CD14-positive monocyte (primary cell): ENCODE measurements around the gene HMGN2. TPM values are rescaled to one million over a fixed set of nuclear protein-coding genes. Genes with fewer than 3 reads are reported as not detected.

Source experiments
- DNase-seq, 3 donors: peaks; one replicate each; pipeline ENCODE4 v3.0.0-alpha.2; 2011 to 2022
- H2AFZ ChIP-seq: 2 replicates; pipeline ENCODE4 v1.6.0; 2012; ENCODE audit warnings: mild to moderate bottlenecking, low read depth, low read length, inconsistent platforms; ENCODE audit not compliant: insufficient read depth, poor library complexity, severe bottlenecking
- H3K27ac ChIP-seq, 2 donors: 1 replicate in 1 of 2; 2 replicates in 1 of 2; pipeline ENCODE4 v1.5.1; 2012 to 2013; ENCODE audit warnings: low read length in 2 of 2, control low read depth in 1 of 2, inconsistent platforms in 1 of 2, low read depth in 1 of 2, mild to moderate bottlenecking in 1 of 2
- H3K27me3 ChIP-seq, 2 donors: one replicate each; pipeline versions ENCODE4 v1.6.0 to v1.6.1; 2011 to 2013; ENCODE audit warnings: low read length in 2 of 2; ENCODE audit not compliant: control insufficient read depth in 2 of 2, insufficient read depth in 2 of 2
- H3K36me3 ChIP-seq, 2 donors: replicated peaks in 1 of 2; 1 replicate in 1 of 2; 2 replicates in 1 of 2; pipeline versions ENCODE4 v1.5.1 to v1.6.1; 2012 to 2013; ENCODE audit warnings: low read length in 2 of 2, control low read depth in 1 of 2, inconsistent platforms in 1 of 2, mild to moderate bottlenecking in 1 of 2; ENCODE audit not compliant: insufficient read depth in 2 of 2, control insufficient read depth in 1 of 2
- H3K4me1 ChIP-seq, 2 donors: 1 replicate in 1 of 2; 2 replicates in 1 of 2; pipeline versions ENCODE4 v1.5.1 to v1.6.1; 2012 to 2013; ENCODE audit warnings: low read length in 2 of 2, control low read depth in 1 of 2, inconsistent platforms in 1 of 2, mild to moderate bottlenecking in 1 of 2, moderate library complexity in 1 of 2; ENCODE audit not compliant: insufficient read depth in 2 of 2, control insufficient read depth in 1 of 2
- H3K4me2 ChIP-seq: replicated peaks from 2 replicates; pipeline ENCODE3; 2012; ENCODE audit warnings: low read length, moderate library complexity, mild to moderate bottlenecking; ENCODE audit not compliant: poor library complexity, severe bottlenecking; ENCODE audit errors: extremely low read depth
- H3K4me3 ChIP-seq, 3 experiments: fragments of 200-600 bp in 1 of 3; sonication (generic) in 1 of 3; replicated peaks in 1 of 3; 1 replicate in 2 of 3; 2 replicates in 1 of 3; pipeline ENCODE4 v1.5.1; 2011 to 2013; ENCODE audit warnings: low read length in 3 of 3, mild to moderate bottlenecking in 3 of 3, control low read depth in 2 of 3, low read depth in 2 of 3, inconsistent platforms in 1 of 3, moderate library complexity in 1 of 3
- H3K79me2 ChIP-seq: 2 replicates; pipeline ENCODE4 v1.6.0; 2012; ENCODE audit warnings: mild to moderate bottlenecking, control low read depth, inconsistent platforms, low read length, moderate library complexity; ENCODE audit not compliant: insufficient read depth
- H3K9ac ChIP-seq: 2 replicates; pipeline ENCODE4 v1.6.0; 2017; ENCODE audit warnings: low read length, mild to moderate bottlenecking; ENCODE audit not compliant: insufficient read depth, poor library complexity, severe bottlenecking
- H3K9me3 ChIP-seq, 2 donors: replicated peaks in 1 of 2; 1 replicate in 1 of 2; 2 replicates in 1 of 2; pipeline versions ENCODE4 v1.5.1 to v1.6.1; 2012 to 2013; ENCODE audit warnings: low read length in 2 of 2, control low read depth in 1 of 2; ENCODE audit not compliant: control insufficient read depth in 1 of 2, insufficient read depth in 1 of 2
- H4K20me1 ChIP-seq: 2 replicates; pipeline ENCODE4 v1.6.0; 2012; ENCODE audit warnings: mild to moderate bottlenecking, low read length, control low read depth, moderate library complexity; ENCODE audit not compliant: insufficient read depth
- H3K27ac Mint-ChIP-seq, 7 donors: one replicate each; pipeline ENCODE4 v1.8.0; 2020; ENCODE audit warnings: mild to moderate bottlenecking in 7 of 7, mixed read lengths in 7 of 7, moderate library complexity in 6 of 7, inconsistent platforms in 2 of 7
- H3K27me3 Mint-ChIP-seq, 3 donors: one replicate each; pipeline ENCODE4 v1.8.0; 2021 to 2022; ENCODE audit warnings: low read depth in 3 of 3, mild to moderate bottlenecking in 3 of 3, mixed read lengths in 3 of 3, moderate library complexity in 3 of 3, inconsistent platforms in 1 of 3
- H3K36me3 Mint-ChIP-seq, 2 donors: one replicate each; pipeline ENCODE4 v1.8.0; 2020; ENCODE audit warnings: mixed read lengths in 2 of 2, inconsistent platforms in 1 of 2, mild to moderate bottlenecking in 1 of 2
- H3K4me1 Mint-ChIP-seq: one replicate; pipeline ENCODE4 v1.8.0; 2020; ENCODE audit warnings: mild to moderate bottlenecking, mixed read lengths
- H3K4me3 Mint-ChIP-seq, 2 donors: one replicate each; pipeline ENCODE4 v1.8.0; 2020; ENCODE audit warnings: mild to moderate bottlenecking in 2 of 2, mixed read lengths in 2 of 2, moderate library complexity in 1 of 2
- H3K9me3 Mint-ChIP-seq, 7 donors: one replicate each; pipeline ENCODE4 v1.8.0; 2020 to 2022; ENCODE audit warnings: mixed read lengths in 7 of 7, mild to moderate bottlenecking in 6 of 7, moderate library complexity in 6 of 7, inconsistent platforms in 2 of 7
- WGBS: methylation state at CpG from one replicate; pipeline ENCODE4 v1.1.5; 2013; ENCODE audit warnings: missing lambda C conversion rate; ENCODE audit not compliant: insufficient coverage; 5-methylcytosine and 5-hydroxymethylcytosine counted together
- intact Hi-C, 2 donors: fragments of 100-400 bp; cut with micrococcal nuclease; formaldehyde crosslinking; loops; one replicate each; pipeline versions ENCODE4 v1.15.0 to v1.15.1; 2023
- polyA plus RNA-seq, 3 donors: library from polyadenylated mRNA; depleted of rRNA in 1 of 3; unstranded in 2 of 3; stranded (reverse) in 1 of 3; fragments of 300-500 nt in 2 of 3; fragments of >200 nt in 1 of 3; fragmentation: Illumina TruSeq in 2 of 3; gene quantifications; 1 replicate in 2 of 3; 2 replicates in 1 of 3; pipeline ENCODE4 v1.2.3, GENCODE V29; 2012 to 2021
- TF ChIP-seq, protein P1 (sequence below): fragments of 200-600 bp; IDR thresholded peaks from one replicate; pipeline ENCODE4 v1.8.0; 2022; ENCODE audit warnings: antibody characterized with exemption, mild to moderate bottlenecking

HMGN2 gene
- polyA plus RNA-seq, 3 donors = 400 to 575 (median 555) TPM

GRCh38 chr1:26524181-26524580, 51.9 kb downstream of the HMGN2 start:
- Histone ChIP-seq H3K4me1 (peaks cover 7 to 10% of the 10 kb centered on the region in 2 donors), H3K27ac (no peak overlapping the region), H3K36me3 (no peaks in the 10 kb centered on the region), H3K9me3 (no peaks in the 10 kb centered on the region), H3K4me3 (no peak overlapping the region), H3K27me3 (no peaks in the 10 kb centered on the region), H4K20me1 (no peaks in the 10 kb centered on the region), H3K79me2 (no peaks in the 10 kb centered on the region), H3K9ac (no peak overlapping the region), H3K4me2 (no peak overlapping the region), H2AFZ (no peak overlapping the region)
- Mint-ChIP-seq H3K9me3 (peaks cover 0 to 2% (median 0%) of the 10 kb centered on the region in 7 donors), H3K27ac (no peak overlapping the region), H3K36me3 (no peaks in the 10 kb centered on the region), H3K27me3 (peaks cover 6 to 21% (median 19%) of the 10 kb centered on the region in 3 donors), H3K4me3 (no peak overlapping the region), H3K4me1 (peaks cover 15% of the 10 kb centered on the region)
- intact Hi-C loops = no loop called here
- 89% methylated on average over 4 of the region's 4 CpGs for WGBS
- no peak for DNase-seq
- TF ChIP-seq, protein P1, sequence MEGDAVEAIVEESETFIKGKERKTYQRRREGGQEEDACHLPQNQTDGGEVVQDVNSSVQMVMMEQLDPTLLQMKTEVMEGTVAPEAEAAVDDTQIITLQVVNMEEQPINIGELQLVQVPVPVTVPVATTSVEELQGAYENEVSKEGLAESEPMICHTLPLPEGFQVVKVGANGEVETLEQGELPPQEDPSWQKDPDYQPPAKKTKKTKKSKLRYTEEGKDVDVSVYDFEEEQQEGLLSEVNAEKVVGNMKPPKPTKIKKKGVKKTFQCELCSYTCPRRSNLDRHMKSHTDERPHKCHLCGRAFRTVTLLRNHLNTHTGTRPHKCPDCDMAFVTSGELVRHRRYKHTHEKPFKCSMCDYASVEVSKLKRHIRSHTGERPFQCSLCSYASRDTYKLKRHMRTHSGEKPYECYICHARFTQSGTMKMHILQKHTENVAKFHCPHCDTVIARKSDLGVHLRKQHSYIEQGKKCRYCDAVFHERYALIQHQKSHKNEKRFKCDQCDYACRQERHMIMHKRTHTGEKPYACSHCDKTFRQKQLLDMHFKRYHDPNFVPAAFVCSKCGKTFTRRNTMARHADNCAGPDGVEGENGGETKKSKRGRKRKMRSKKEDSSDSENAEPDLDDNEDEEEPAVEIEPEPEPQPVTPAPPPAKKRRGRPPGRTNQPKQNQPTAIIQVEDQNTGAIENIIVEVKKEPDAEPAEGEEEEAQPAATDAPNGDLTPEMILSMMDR = no peak

Other genes with a start within 250 kb of the HMGN2 start
- 10 to 100 TPM in 2 of 3 donors, 1 to 10 TPM in 1; 8.2 to 32.5 (median 10.9) TPM for gene CEP85, start 238.2 kb upstream of the HMGN2 start, polyA plus RNA-seq
- gene SH3BGRL3, start 192.4 kb upstream of the HMGN2 start, polyA plus RNA-seq = 1,000 to 10,000 TPM in 2 of 3 donors, 100 to 1,000 TPM in 1; 478 to 1,744 (median 1,706) TPM
- 100 to 1,000 TPM in 1 of 3 donors, 10 to 100 TPM in 2; 48.0 to 885 (median 52.1) TPM for gene UBXN11, start 165.8 kb upstream of the HMGN2 start, polyA plus RNA-seq
- 1,000 to 10,000 TPM in 2 of 3 donors, 100 to 1,000 TPM in 1; 851 to 4,047 (median 2,617) TPM for gene CD52, start 154.5 kb upstream of the HMGN2 start, polyA plus RNA-seq
- under 1 TPM in 1 of 3 donors, not detected in 2; 0.52 TPM for gene CRYBG2, start 118.3 kb upstream of the HMGN2 start, polyA plus RNA-seq
- not detected for gene ZNF683, start 99.7 kb upstream of the HMGN2 start, polyA plus RNA-seq
- gene LIN28A, start 61.6 kb upstream of the HMGN2 start, polyA plus RNA-seq = not detected
- 10 to 100 TPM; 21.3 to 27.4 (median 24.0) TPM for gene DHDDS, start 40.1 kb upstream of the HMGN2 start, polyA plus RNA-seq
- 100 to 1,000 TPM; 116 to 189 (median 188) TPM for gene RPS6KA1, start 57.3 kb downstream of the HMGN2 start, polyA plus RNA-seq
- 10 to 100 TPM in 1 of 3 donors, 1 to 10 TPM in 2; 6.6 to 84.4 (median 9.5) TPM for gene ARID1A, start 223.6 kb downstream of the HMGN2 start, polyA plus RNA-seq